Measurements from ENCODE around the gene CNN1.
"Not testable (repeated sequence)": the region's sequence is repeated elsewhere in the genome, so short reads cannot be mapped to it uniquely, and the experiment has no call there.

The CNN1 gene

DNA sequence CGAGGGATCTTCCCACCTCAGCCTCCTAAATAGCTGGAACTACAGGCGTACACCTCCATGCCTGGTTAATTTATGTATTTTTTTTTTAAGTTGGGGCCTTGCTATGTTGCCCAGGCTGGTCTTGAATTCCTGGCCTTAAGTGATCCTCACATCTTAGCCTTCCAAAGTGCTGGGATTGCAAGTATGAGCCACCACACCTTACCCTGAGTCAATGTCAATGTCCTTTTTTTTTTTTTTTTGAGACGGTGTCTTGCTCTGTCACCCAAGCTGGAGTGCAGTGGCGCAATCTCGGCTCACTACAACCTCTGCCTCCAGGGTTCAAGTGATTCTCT lies 27.0 kb downstream of the CNN1 start:
- not testable (repeated sequence) for H3K36me3 ChIP-seq (ENCODE audit: control insufficient read depth, insufficient read depth, low read length); H3K4me3 ChIP-seq (ENCODE audit: insufficient read depth, low read depth, low read length); H3K27me3 ChIP-seq (ENCODE audit: control insufficient read depth, insufficient read depth, low read length, poor library complexity, severe bottlenecking); H3K4me1 ChIP-seq (ENCODE audit: control insufficient read depth, insufficient read depth, low read length); H3K27ac ChIP-seq (ENCODE audit: insufficient read depth, low read depth, low read length, poor library complexity, severe bottlenecking); H3K9me3 ChIP-seq (ENCODE audit: control insufficient read depth, low read length)
- WGBS, 2 experiments = 94 to 97% methylated on average over 5 of the region's 5 CpGs

DNA sequence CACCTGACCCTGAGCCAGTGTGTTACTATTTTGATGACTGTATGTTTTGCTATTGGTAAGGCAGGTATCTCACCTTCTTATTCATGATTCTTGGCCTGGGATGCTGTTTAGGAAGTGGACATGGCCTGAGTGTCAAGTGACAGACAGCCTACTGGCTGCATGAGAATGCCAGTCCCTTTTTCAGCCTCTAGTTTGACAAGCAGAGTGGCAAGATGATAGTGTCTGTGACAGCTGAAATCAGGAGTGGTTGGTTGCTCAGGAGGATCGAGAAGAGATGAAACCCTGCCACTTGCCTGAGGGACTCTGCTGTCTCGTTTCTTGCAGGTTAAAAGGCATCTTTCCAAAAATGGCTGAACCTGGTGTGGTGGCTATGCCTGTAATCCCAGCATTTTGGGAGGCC lies 27.5 kb downstream of the CNN1 start:
- Histone ChIP-seq H3K27ac (ENCODE audit: insufficient read depth, low read depth, low read length, poor library complexity, severe bottlenecking) (no peak overlapping the region), H3K4me1 (ENCODE audit: control insufficient read depth, insufficient read depth, low read length) (no peaks in the 10 kb centered on the region), H3K9me3 (ENCODE audit: control insufficient read depth, low read length) (no peaks in the 10 kb centered on the region), H3K36me3 (ENCODE audit: control insufficient read depth, insufficient read depth, low read length) (no peaks in the 10 kb centered on the region), H3K27me3 (ENCODE audit: control insufficient read depth, insufficient read depth, low read length, poor library complexity, severe bottlenecking) (no peaks in the 10 kb centered on the region), H3K4me3 (ENCODE audit: insufficient read depth, low read depth, low read length) (no peak overlapping the region)
- WGBS, 2 experiments = 95 to 96% methylated on average over 2 of the region's 2 CpGs

DNA sequence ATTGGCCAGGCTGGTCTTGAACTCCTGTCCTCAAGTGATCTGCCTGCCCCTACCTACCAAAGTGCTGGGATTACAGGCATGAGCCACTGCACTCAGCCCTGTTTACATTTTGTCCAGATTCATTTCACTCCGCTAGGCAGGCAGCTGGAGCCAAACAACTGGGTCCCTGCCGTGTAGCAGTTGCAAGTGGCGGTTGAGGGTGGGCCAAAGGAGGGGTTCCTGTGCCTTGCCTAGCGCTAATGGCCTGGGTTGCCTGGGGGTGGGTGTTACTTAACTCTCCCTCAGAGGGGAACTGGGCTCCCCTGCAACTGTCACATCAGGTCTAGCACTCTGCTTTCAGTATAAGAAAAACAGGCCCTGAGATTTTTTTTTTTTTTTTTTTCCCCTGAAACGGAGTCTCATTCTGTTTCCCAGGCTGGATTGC lies 31.4 kb downstream of the CNN1 start:
- 78 to 84% methylated on average over 5 of the region's 5 CpGs for WGBS, 2 experiments
- H3K27ac ChIP-seq (ENCODE audit: insufficient read depth, low read depth, low read length, poor library complexity, severe bottlenecking) = no peak overlapping the region

DNA sequence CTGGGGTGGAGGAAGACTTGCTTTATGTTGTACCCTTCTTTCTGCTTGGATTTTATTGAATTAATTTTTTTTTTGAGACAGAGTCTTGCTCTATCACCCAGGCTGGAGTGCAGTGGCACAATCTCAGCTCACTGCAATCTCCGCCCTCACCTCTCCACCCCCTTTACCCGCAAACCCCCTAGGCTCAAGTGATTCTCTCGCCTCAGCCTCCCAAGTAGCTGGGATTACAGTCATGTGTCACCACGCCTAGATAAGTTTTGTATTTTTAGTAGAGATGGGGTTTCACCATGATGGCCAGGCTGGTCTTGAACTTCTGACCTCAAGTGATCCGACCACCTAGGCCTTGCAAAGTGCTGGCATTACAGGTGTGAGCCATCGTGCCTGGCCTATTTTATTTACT lies 34.7 kb downstream of the CNN1 start:
- 91 to 93% methylated on average over 6 of the region's 6 CpGs for WGBS, 2 experiments

More for the DNA sequence above, 31.4 kb downstream of the CNN1 start:
- Histone ChIP-seq H3K4me3 (ENCODE audit: insufficient read depth, low read depth, low read length) (no peak overlapping the region), H3K4me1 (ENCODE audit: control insufficient read depth, insufficient read depth, low read length) (no peaks in the 10 kb centered on the region), H3K9me3 (ENCODE audit: control insufficient read depth, low read length) (no peaks in the 10 kb centered on the region), H3K27me3 (ENCODE audit: control insufficient read depth, insufficient read depth, low read length, poor library complexity, severe bottlenecking) (no peaks in the 10 kb centered on the region), H3K36me3 (ENCODE audit: control insufficient read depth, insufficient read depth, low read length) (no peaks in the 10 kb centered on the region)

DNA sequence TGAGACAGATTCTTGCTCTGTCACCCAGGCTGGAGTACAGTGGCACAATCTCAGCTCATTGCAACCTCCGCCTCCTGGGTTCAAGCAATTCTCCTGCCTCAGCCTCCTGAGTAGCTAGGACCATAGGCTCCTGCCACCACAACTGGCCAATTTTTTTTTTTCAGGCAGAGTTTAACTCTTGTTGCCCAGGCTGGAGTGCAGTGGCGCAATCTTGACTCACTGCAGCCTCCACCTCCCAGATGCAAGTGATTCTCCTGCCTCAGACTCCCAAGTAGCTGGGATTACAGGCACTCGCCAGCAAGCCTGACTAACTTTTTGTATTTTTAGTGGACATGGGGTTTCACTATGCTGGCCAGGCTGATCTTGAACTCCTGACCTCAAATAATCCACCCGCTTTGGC lies 35.1 kb downstream of the CNN1 start:
- H3K27me3 ChIP-seq (ENCODE audit: control insufficient read depth, insufficient read depth, low read length, poor library complexity, severe bottlenecking); H3K4me3 ChIP-seq (ENCODE audit: insufficient read depth, low read depth, low read length): not testable (repeated sequence)
- 84 to 87% methylated on average over 4 of the region's 4 CpGs for WGBS, 2 experiments

More for the DNA sequence above, 34.7 kb downstream of the CNN1 start:
- not testable (repeated sequence) for H3K4me1 ChIP-seq (ENCODE audit: control insufficient read depth, insufficient read depth, low read length); H3K27me3 ChIP-seq (ENCODE audit: control insufficient read depth, insufficient read depth, low read length, poor library complexity, severe bottlenecking); H3K36me3 ChIP-seq (ENCODE audit: control insufficient read depth, insufficient read depth, low read length); H3K4me3 ChIP-seq (ENCODE audit: insufficient read depth, low read depth, low read length); H3K27ac ChIP-seq (ENCODE audit: insufficient read depth, low read depth, low read length, poor library complexity, severe bottlenecking); H3K9me3 ChIP-seq (ENCODE audit: control insufficient read depth, low read length)

DNA sequence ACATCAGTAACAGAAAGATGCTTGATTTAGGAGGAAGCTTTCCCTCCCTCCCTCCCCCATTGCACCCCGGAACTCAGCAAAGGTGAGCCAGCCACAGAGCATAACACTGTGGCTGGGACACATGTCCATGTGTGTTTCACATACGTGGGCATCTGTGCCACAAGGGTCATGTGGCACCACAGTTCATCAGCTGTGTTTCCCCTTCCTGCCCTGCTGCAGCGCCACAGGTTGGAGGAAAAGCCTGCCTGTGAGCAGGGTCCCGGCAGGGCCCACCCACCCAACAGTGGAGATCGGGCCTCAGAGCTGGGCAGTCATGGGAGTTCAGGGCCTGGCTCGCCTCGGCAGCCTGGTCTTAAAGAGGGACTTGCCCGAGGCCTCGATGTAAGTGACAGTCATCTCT lies 36.0 kb downstream of the CNN1 start:
- 91 to 95% methylated on average over 9 of the region's 9 CpGs for WGBS, 2 experiments
- Histone ChIP-seq H3K9me3 (ENCODE audit: control insufficient read depth, low read length) (no peaks in the 10 kb centered on the region), H3K27me3 (ENCODE audit: control insufficient read depth, insufficient read depth, low read length, poor library complexity, severe bottlenecking) (no peaks in the 10 kb centered on the region), H3K4me3 (ENCODE audit: insufficient read depth, low read depth, low read length) (no peak overlapping the region), H3K36me3 (ENCODE audit: control insufficient read depth, insufficient read depth, low read length) (no peaks in the 10 kb centered on the region), H3K4me1 (ENCODE audit: control insufficient read depth, insufficient read depth, low read length) (no peaks in the 10 kb centered on the region), H3K27ac (ENCODE audit: insufficient read depth, low read depth, low read length, poor library complexity, severe bottlenecking) (no peak overlapping the region)

More for the DNA sequence above, 35.1 kb downstream of the CNN1 start:
- H3K4me1 ChIP-seq (ENCODE audit: control insufficient read depth, insufficient read depth, low read length); H3K36me3 ChIP-seq (ENCODE audit: control insufficient read depth, insufficient read depth, low read length); H3K9me3 ChIP-seq (ENCODE audit: control insufficient read depth, low read length); H3K27ac ChIP-seq (ENCODE audit: insufficient read depth, low read depth, low read length, poor library complexity, severe bottlenecking): not testable (repeated sequence)

DNA sequence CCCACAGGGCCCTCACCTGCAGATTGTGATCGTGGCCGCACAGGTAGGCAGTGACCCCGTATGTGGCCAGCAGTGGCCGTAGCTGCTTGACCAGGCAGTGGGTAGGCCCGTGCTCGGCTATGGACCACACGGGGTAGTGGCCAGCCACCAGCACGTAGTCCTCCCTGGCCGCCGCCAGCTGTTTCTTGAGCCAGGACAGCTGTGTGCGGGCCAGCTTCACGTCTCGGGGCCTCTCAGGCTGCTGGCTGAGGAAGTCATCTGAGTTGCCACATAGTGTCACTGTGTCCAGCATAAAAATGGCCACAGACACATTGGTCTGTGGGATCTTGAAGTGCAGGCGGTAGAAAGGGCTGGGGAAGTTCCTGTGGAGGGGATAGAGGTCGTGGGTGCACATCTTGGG lies 37.6 kb downstream of the CNN1 start:
- H3K27ac ChIP-seq (ENCODE audit: insufficient read depth, low read depth, low read length, poor library complexity, severe bottlenecking) = no peak overlapping the region
- H3K27me3 ChIP-seq (ENCODE audit: control insufficient read depth, insufficient read depth, low read length, poor library complexity, severe bottlenecking) = no peaks in the 10 kb centered on the region
- H3K4me1 ChIP-seq (ENCODE audit: control insufficient read depth, insufficient read depth, low read length) = no peaks in the 10 kb centered on the region
- WGBS, 2 experiments = 94% methylated on average over 15 of the region's 15 CpGs
- no peak overlapping the region for H3K4me3 ChIP-seq (ENCODE audit: insufficient read depth, low read depth, low read length)
- no peaks in the 10 kb centered on the region for H3K9me3 ChIP-seq (ENCODE audit: control insufficient read depth, low read length)
- H3K36me3 ChIP-seq (ENCODE audit: control insufficient read depth, insufficient read depth, low read length) = no peaks in the 10 kb centered on the region

DNA sequence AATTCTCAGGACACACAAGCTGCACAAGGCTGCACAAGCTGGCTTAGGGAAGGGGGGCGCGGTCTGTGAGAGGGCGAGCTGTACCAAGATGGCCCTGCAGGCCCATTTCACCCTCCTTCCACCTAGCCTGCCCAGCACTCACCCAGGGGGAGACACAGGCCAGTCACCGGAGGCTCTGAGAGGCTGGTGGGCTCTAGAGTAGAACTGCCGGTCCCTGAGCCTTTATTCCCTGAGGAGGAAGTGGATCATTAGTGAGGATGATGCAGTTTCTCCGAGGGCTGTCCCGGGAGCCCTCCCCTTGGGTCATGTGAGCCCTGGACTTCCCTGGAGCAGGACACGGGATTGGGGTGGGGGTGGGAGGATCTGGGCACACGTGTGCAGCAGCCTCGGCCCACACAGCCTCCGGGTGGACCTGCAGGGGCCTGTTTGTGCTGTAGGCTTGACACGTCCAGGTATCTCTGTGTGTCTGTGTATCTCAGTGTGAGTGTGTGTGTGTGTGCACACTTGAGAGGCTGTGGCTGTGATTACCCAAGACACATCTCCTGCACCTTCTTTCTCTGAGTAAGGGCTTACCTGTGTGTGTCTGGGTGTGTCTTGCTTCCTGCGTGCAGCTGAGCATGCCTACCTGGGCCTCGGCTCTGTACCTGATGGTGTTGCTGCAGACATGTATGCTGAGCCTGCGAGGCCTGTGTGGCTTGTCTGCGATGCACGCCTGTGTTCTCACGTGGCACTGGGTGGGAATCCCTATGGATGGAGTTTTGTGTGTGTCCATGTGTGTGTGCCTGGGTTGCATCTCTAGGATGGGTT lies 39.0 kb downstream of the CNN1 start, which contains the start of gene ACP5:
Gene ACP5 (minus strand): TSS at position 195 of the 807 bp plus-strand sequence. CDS start 328 bp downstream, outside the sequence.
- H3K4me1 ChIP-seq (ENCODE audit: control insufficient read depth, insufficient read depth, low read length) = no peaks in the 10 kb centered on the region
- no peaks in the 10 kb centered on the region for H3K9me3 ChIP-seq (ENCODE audit: control insufficient read depth, low read length)
- H3K36me3 ChIP-seq (ENCODE audit: control insufficient read depth, insufficient read depth, low read length) = no peaks in the 10 kb centered on the region
- H3K27ac ChIP-seq (ENCODE audit: insufficient read depth, low read depth, low read length, poor library complexity, severe bottlenecking) = no peak within 1 kb of the TSS
- no peak within 1 kb of the TSS for H3K4me3 ChIP-seq (ENCODE audit: insufficient read depth, low read depth, low read length)
- WGBS, 2 experiments = 86 to 88% methylated on average over 18 of the region's 18 CpGs
- H3K27me3 ChIP-seq (ENCODE audit: control insufficient read depth, insufficient read depth, low read length, poor library complexity, severe bottlenecking) = no peaks in the 10 kb centered on the region

DNA sequence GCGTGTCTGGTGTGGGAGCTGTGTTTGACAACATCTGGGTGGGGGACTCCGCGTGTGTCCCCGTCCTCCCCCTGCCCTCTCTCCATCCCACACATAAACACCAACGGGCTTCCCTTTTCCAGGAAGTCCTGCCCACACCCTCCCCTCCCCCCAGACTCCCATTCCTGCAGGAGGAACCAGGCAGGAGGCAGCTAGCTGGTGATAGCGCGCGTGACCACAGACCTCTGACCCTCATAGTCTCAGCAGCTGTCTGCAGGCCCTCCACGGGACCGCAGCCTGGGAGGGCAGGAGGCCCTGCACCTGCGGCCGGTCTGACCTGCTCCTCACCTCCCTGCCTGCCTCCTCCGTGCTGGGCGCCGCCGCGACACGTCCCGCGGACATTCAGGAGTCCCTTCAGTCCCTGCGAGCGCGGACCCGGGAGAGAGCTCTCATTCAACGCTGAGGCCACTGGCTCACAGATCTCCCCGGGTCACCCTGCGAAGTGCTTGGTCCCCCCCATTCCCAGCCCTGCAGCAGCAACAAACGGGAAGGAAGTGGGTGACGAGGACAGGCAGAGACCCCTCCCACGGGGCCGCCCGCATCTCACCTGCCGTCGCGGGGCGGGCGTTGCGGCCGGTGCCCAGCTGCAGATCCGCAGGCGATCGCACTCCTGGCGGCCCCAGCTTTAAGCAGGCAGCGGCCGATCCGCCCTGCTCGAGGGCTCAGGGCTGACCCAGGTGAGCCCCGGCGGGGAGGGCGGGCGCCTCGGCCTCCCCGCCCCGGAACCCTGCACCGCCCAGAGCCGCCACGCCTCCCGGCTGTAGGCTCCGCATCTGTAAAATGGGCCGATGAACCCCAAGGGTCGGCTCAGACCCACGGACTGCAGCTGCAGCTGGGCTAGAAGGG lies 39.8 kb downstream of the CNN1 start:
- no peaks in the 10 kb centered on the region for H3K36me3 ChIP-seq (ENCODE audit: control insufficient read depth, insufficient read depth, low read length)
- no peaks in the 10 kb centered on the region for H3K9me3 ChIP-seq (ENCODE audit: control insufficient read depth, low read length)
- no peaks in the 10 kb centered on the region for H3K27me3 ChIP-seq (ENCODE audit: control insufficient read depth, insufficient read depth, low read length, poor library complexity, severe bottlenecking)
- H3K27ac ChIP-seq (ENCODE audit: insufficient read depth, low read depth, low read length, poor library complexity, severe bottlenecking) = no peak overlapping the region
- H3K4me1 ChIP-seq (ENCODE audit: control insufficient read depth, insufficient read depth, low read length) = no peaks in the 10 kb centered on the region
- 83 to 84% methylated on average over 62 of the region's 62 CpGs for WGBS, 2 experiments
- H3K4me3 ChIP-seq (ENCODE audit: insufficient read depth, low read depth, low read length) = no peak overlapping the region

DNA sequence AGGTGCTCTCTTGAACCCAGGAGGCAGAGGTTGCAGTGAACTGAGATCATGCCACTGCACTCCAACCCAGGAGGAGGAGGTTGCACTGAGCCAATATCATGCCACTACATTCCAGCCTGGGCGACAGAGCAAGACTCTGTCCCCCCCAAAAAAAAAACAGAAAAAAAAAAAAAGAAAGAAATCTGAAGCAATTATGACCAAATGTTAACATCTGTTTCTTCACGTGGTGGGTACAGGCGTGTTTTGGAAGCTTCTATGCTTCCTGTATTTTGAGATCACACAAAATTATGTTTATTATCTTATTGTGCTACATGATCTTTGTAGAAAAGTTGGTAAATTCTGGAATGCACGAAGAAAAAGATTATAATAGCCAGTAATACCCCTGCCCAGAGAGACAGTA lies 41.5 kb downstream of the CNN1 start:
- no peaks in the 10 kb centered on the region for H3K9me3 ChIP-seq (ENCODE audit: control insufficient read depth, low read length)
- 91 to 96% methylated on average over 3 to 4 of the region's 4 CpGs for WGBS, 2 experiments
- no peaks in the 10 kb centered on the region for H3K27me3 ChIP-seq (ENCODE audit: control insufficient read depth, insufficient read depth, low read length, poor library complexity, severe bottlenecking)
- no peak overlapping the region for H3K4me3 ChIP-seq (ENCODE audit: insufficient read depth, low read depth, low read length)
- no peaks in the 10 kb centered on the region for H3K36me3 ChIP-seq (ENCODE audit: control insufficient read depth, insufficient read depth, low read length)
- no peaks in the 10 kb centered on the region for H3K4me1 ChIP-seq (ENCODE audit: control insufficient read depth, insufficient read depth, low read length)
- H3K27ac ChIP-seq (ENCODE audit: insufficient read depth, low read depth, low read length, poor library complexity, severe bottlenecking) = no peak overlapping the region
